ENCODE measurements around the gene TCAP.

- no peak for TF ChIP-seq POLR2A (IDR thresholded peaks at IDR 0.05)
- TF ChIP-seq, protein P1, sequence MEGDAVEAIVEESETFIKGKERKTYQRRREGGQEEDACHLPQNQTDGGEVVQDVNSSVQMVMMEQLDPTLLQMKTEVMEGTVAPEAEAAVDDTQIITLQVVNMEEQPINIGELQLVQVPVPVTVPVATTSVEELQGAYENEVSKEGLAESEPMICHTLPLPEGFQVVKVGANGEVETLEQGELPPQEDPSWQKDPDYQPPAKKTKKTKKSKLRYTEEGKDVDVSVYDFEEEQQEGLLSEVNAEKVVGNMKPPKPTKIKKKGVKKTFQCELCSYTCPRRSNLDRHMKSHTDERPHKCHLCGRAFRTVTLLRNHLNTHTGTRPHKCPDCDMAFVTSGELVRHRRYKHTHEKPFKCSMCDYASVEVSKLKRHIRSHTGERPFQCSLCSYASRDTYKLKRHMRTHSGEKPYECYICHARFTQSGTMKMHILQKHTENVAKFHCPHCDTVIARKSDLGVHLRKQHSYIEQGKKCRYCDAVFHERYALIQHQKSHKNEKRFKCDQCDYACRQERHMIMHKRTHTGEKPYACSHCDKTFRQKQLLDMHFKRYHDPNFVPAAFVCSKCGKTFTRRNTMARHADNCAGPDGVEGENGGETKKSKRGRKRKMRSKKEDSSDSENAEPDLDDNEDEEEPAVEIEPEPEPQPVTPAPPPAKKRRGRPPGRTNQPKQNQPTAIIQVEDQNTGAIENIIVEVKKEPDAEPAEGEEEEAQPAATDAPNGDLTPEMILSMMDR (IDR thresholded peaks at IDR 0.05) = no peak
- TF ChIP-seq EP300 (IDR thresholded peaks at IDR 0.05) = no peak
These were observed 29.5 kb upstream of the TCAP start for GRCh38 chr17:39635614-39636176.
